SU-DHL-6 (cell line): ENCODE data around the gene TRIM7.

ENCODE experiments used
- CTCF ChIP-seq: fragments of 200-600 bp; sonication (generic); IDR thresholded peaks from one replicate; pipeline ENCODE4 v1.5.1; 2017; ENCODE audit warnings: antibody characterized with exemption, mild to moderate bottlenecking, low read length, moderate library complexity; ENCODE audit not compliant: insufficient read depth, poor library complexity, severe bottlenecking
- EZH2phosphoT487 ChIP-seq: fragments of 200-600 bp; sonication (generic), shearing (Covaris generic); conservative IDR thresholded peaks from 2 replicates; pipeline ENCODE4 v1.6.1; 2018; ENCODE audit warnings: mild to moderate bottlenecking, antibody characterized with exemption, low read length, moderate library complexity, mixed read lengths

- no peak for TF ChIP-seq CTCF
- TF ChIP-seq EZH2phosphoT487: no peak
These were observed 34.0 kb downstream of the TRIM7 start for GRCh38 chr5:181170996-181171395.
